Neural cell (in vitro differentiated cells): ENCODE results near the gene GALNT4.

Source experiments
- EP300 ChIP-seq: fragments of 450-650 bp; conservative IDR thresholded peaks from 2 replicates; pipeline ENCODE4 v1.6.1; 2014; ENCODE audit warnings: antibody characterized with exemption, mild to moderate bottlenecking, moderate library complexity; ENCODE audit not compliant: poor library complexity, severe bottlenecking
- EZH2 ChIP-seq: fragments of 200-600, 300-800 bp; shearing (Covaris generic), sonication (generic); IDR thresholded peaks from 2 replicates; pipeline ENCODE4 v1.6.1; 2014; ENCODE audit warnings: antibody characterized with exemption, low read length, borderline replicate concordance, mild to moderate bottlenecking; ENCODE audit not compliant: insufficient read depth, poor library complexity, severe bottlenecking
- REST ChIP-seq: IDR thresholded peaks from 2 replicates; pipeline ENCODE4 v1.6.1; 2012; ENCODE audit warnings: borderline replicate concordance
- TAF1 ChIP-seq: IDR thresholded peaks from 2 replicates; pipeline ENCODE4 v1.6.1; 2012; ENCODE audit warnings: low read depth
- TF ChIP-seq, protein P1 (sequence below): fragments of 450-650 bp; IDR thresholded peaks from 2 replicates; pipeline ENCODE4 v1.5.1; 2014; ENCODE audit warnings: antibody characterized with exemption, mild to moderate bottlenecking, moderate library complexity; ENCODE audit not compliant: poor library complexity, severe bottlenecking

- TF ChIP-seq, protein P1, sequence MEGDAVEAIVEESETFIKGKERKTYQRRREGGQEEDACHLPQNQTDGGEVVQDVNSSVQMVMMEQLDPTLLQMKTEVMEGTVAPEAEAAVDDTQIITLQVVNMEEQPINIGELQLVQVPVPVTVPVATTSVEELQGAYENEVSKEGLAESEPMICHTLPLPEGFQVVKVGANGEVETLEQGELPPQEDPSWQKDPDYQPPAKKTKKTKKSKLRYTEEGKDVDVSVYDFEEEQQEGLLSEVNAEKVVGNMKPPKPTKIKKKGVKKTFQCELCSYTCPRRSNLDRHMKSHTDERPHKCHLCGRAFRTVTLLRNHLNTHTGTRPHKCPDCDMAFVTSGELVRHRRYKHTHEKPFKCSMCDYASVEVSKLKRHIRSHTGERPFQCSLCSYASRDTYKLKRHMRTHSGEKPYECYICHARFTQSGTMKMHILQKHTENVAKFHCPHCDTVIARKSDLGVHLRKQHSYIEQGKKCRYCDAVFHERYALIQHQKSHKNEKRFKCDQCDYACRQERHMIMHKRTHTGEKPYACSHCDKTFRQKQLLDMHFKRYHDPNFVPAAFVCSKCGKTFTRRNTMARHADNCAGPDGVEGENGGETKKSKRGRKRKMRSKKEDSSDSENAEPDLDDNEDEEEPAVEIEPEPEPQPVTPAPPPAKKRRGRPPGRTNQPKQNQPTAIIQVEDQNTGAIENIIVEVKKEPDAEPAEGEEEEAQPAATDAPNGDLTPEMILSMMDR: no peak
- TF ChIP-seq REST: no peak
- no peak for TF ChIP-seq EZH2
- no peak for TF ChIP-seq TAF1
- TF ChIP-seq EP300: no peak
These were observed 22.5 kb upstream of the GALNT4 start for GRCh38 chr12:89547101-89547500.
